Esophagus squamous epithelium (tissue), 4 donors: Measurements from ENCODE around the gene RILP.

Experiments used
- CTCF ChIP-seq, 6 experiments: fragments of 450-650 bp in 4 of 6; fragments of 200-600 bp in 2 of 6; sonication (generic) in 2 of 6; IDR thresholded peaks; one replicate each; pipeline ENCODE4 v1.5.1; 2016 to 2019; ENCODE audit warnings: antibody characterized with exemption in 6 of 6, mild to moderate bottlenecking in 4 of 6, moderate library complexity in 4 of 6
- POLR2A ChIP-seq, 4 donors: fragments of 450-650 bp; IDR thresholded peaks; one replicate each; pipeline ENCODE4 v1.6.1; 2017; ENCODE audit warnings: antibody characterized with exemption in 4 of 4, mild to moderate bottlenecking in 4 of 4, moderate library complexity in 3 of 4

- TF ChIP-seq POLR2A (IDR thresholded peaks at IDR 0.05) (no peak), CTCF (IDR thresholded peaks at IDR 0.05) (no peak)
These were observed 43.9 kb downstream of the RILP start for GRCh38 chr17:1605681-1606351.
